Transverse colon (tissue), 4 donors: ENCODE data around the gene SLC45A2.

Experiments used
- CTCF ChIP-seq, 5 experiments: fragments of 200-600 bp in 3 of 5; fragments of 450-650 bp in 2 of 5; sonication (generic) in 3 of 5; IDR thresholded peaks; 1 replicate in 2 of 5; 2 replicates in 3 of 5; pipeline ENCODE4 v1.5.1; 2016 to 2017; ENCODE audit warnings: antibody characterized with exemption in 5 of 5, inconsistent platforms in 3 of 5, mild to moderate bottlenecking in 2 of 5, moderate library complexity in 1 of 5
- EP300 ChIP-seq: sonication (generic); formaldehyde crosslinking; IDR thresholded peaks from one replicate; pipeline ENCODE4 v1.6.1; 2017; ENCODE audit warnings: antibody characterized with exemption, low read depth
- POLR2A ChIP-seq: fragments of 450-650 bp; IDR thresholded peaks from one replicate; pipeline ENCODE4 v1.6.1; 2016; ENCODE audit warnings: antibody characterized with exemption, mild to moderate bottlenecking, moderate library complexity
- POLR2AphosphoS5 ChIP-seq, 3 donors: sonication (generic); formaldehyde crosslinking; IDR thresholded peaks; one replicate each; pipeline ENCODE4 v1.6.1; 2016; ENCODE audit warnings: antibody characterized with exemption in 3 of 3

GRCh38 chr5:33978306-33978705 is 6.2 kb downstream of the SLC45A2 start:
- TF ChIP-seq POLR2AphosphoS5 (IDR thresholded peaks at IDR 0.05) (no peak), CTCF (IDR thresholded peaks at IDR 0.05) (no peak), EP300 (no peak), POLR2A (no peak)
